Esophagus squamous epithelium (tissue), 4 donors: Measurements from ENCODE around the gene ASTN2.

Experiments used
- POLR2A ChIP-seq, 4 donors: fragments of 450-650 bp; IDR thresholded peaks; one replicate each; pipeline ENCODE4 v1.6.1; 2017; ENCODE audit warnings: antibody characterized with exemption in 4 of 4, mild to moderate bottlenecking in 4 of 4, moderate library complexity in 3 of 4
- TF ChIP-seq, protein P1 (sequence below), 6 experiments: fragments of 450-650 bp in 4 of 6; fragments of 200-600 bp in 2 of 6; sonication (generic) in 2 of 6; IDR thresholded peaks; one replicate each; pipeline ENCODE4 v1.5.1; 2016 to 2019; ENCODE audit warnings: antibody characterized with exemption in 6 of 6, mild to moderate bottlenecking in 4 of 6, moderate library complexity in 4 of 6

DNA sequence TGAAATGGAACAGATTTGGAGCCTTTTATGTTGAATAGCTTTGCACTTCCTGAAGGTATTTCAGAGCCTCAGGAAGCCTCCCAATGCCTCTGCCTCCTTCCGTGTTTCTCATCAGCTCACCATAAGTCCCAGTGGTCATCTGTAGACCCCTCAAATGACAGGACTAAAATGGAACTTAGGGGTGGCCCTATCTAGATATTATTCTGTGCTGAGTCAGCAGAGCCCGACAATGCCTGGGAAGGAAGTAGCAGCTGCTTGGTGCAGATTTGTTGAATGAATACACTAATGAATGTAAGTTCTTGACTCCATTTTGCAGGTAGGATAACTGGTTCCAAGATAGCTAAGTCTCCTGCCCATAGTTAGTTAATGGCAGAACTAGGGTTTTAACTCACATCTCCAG lies 97.7 kb downstream of the ASTN2 start:
- TF ChIP-seq, protein P1, sequence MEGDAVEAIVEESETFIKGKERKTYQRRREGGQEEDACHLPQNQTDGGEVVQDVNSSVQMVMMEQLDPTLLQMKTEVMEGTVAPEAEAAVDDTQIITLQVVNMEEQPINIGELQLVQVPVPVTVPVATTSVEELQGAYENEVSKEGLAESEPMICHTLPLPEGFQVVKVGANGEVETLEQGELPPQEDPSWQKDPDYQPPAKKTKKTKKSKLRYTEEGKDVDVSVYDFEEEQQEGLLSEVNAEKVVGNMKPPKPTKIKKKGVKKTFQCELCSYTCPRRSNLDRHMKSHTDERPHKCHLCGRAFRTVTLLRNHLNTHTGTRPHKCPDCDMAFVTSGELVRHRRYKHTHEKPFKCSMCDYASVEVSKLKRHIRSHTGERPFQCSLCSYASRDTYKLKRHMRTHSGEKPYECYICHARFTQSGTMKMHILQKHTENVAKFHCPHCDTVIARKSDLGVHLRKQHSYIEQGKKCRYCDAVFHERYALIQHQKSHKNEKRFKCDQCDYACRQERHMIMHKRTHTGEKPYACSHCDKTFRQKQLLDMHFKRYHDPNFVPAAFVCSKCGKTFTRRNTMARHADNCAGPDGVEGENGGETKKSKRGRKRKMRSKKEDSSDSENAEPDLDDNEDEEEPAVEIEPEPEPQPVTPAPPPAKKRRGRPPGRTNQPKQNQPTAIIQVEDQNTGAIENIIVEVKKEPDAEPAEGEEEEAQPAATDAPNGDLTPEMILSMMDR (IDR thresholded peaks at IDR 0.05) = no peak
- TF ChIP-seq POLR2A (IDR thresholded peaks at IDR 0.05) = no peak
